Measurements from ENCODE around the gene GTSF1L. TPM values are rescaled to one million over a fixed set of nuclear protein-coding genes. Genes with fewer than 3 reads are reported as not detected.

Gene GTSF1L
- total RNA-seq, 6 experiments from 2014 or later, result not detected

- peak; percentile 86 for TF ChIP-seq CTCF (IDR thresholded peaks at IDR 0.05)
- no peaks in the 10 kb centered on the region for H3K36me3 Mint-ChIP-seq (ENCODE audit: low read depth)
These were observed 34.8 kb downstream of the GTSF1L start for GRCh38 chr20:43691928-43692524.

GRCh38 chr20:43690943-43691598, 35.7 kb downstream of the GTSF1L start:
- no peak overlapping the region for H3K4me3 Mint-ChIP-seq
- no peaks in the 10 kb centered on the region for H3K36me3 Mint-ChIP-seq (ENCODE audit: low read depth)
- no peak for DNase-seq
- H3K27ac Mint-ChIP-seq, result no peak overlapping the region
- no peak for TF ChIP-seq CTCF (IDR thresholded peaks at IDR 0.05)
- no peaks in the 10 kb centered on the region for H3K27me3 Mint-ChIP-seq (ENCODE audit: insufficient read depth)
- H3K4me1 Mint-ChIP-seq (ENCODE audit: low read depth), result no peaks in the 10 kb centered on the region
- H3K9me3 Mint-ChIP-seq, result no peaks in the 10 kb centered on the region

More at GRCh38 chr20:43691928-43692524, 34.8 kb downstream of the GTSF1L start:
- H3K4me1 Mint-ChIP-seq (ENCODE audit: low read depth), result no peaks in the 10 kb centered on the region
- H3K9me3 Mint-ChIP-seq, result no peaks in the 10 kb centered on the region
- H3K4me3 Mint-ChIP-seq, result no peak overlapping the region
- no peak overlapping the region for H3K27ac Mint-ChIP-seq
- H3K27me3 Mint-ChIP-seq (ENCODE audit: insufficient read depth), result no peaks in the 10 kb centered on the region
- DNase-seq, result peak; percentile 25

- Mint-ChIP-seq H3K27me3 (ENCODE audit: insufficient read depth) (no peaks in the 10 kb centered on the region), H3K36me3 (ENCODE audit: low read depth) (no peaks in the 10 kb centered on the region), H3K4me3 (no peak overlapping the region), H3K9me3 (no peaks in the 10 kb centered on the region), H3K27ac (no peak overlapping the region), H3K4me1 (ENCODE audit: low read depth) (no peaks in the 10 kb centered on the region)
- DNase-seq, result no peak
- TF ChIP-seq CTCF (IDR thresholded peaks at IDR 0.05), result no peak
These were observed 37.6 kb downstream of the GTSF1L start for GRCh38 chr20:43689165-43689564.

GRCh38 chr20:43686820-43687219, 40.0 kb downstream of the GTSF1L start:
- no peak for DNase-seq
- Mint-ChIP-seq H3K36me3 (ENCODE audit: low read depth) (no peaks in the 10 kb centered on the region), H3K27me3 (ENCODE audit: insufficient read depth) (no peaks in the 10 kb centered on the region; the same call in 1 of the 2 replicates), H3K27ac (no peak overlapping the region; the same call in 1 of the 2 replicates), H3K4me1 (ENCODE audit: low read depth) (no peaks in the 10 kb centered on the region), H3K9me3 (no peaks in the 10 kb centered on the region), H3K4me3 (no peak overlapping the region)
- TF ChIP-seq CTCF (IDR thresholded peaks at IDR 0.05), result no peak

GRCh38 chr20:43682446-43682845, 44.4 kb downstream of the GTSF1L start:
- DNase-seq, result no peak
- no peak overlapping the region for H3K4me3 Mint-ChIP-seq
- H3K27ac Mint-ChIP-seq, result no peak overlapping the region
- no peaks in the 10 kb centered on the region for H3K36me3 Mint-ChIP-seq (ENCODE audit: low read depth)
- peaks cover 6% of the 10 kb centered on the region; the same call in 1 of the 2 replicates for H3K4me1 Mint-ChIP-seq (ENCODE audit: low read depth)
- no peak for TF ChIP-seq CTCF (IDR thresholded peaks at IDR 0.05)
- no peaks in the 10 kb centered on the region; the same call in 1 of the 2 replicates for H3K27me3 Mint-ChIP-seq (ENCODE audit: insufficient read depth)
- H3K9me3 Mint-ChIP-seq, result no peaks in the 10 kb centered on the region
